HL-60 (cell line): Measurements from ENCODE around the gene PYGB.

Experiments used
- CTCF ChIP-seq: IDR thresholded peaks from one replicate; pipeline ENCODE4 v1.5.1; 2011; ENCODE audit warnings: low read length, control low read depth, inconsistent platforms; ENCODE audit not compliant: insufficient read depth
- POLR2AphosphoS5 ChIP-seq: IDR thresholded peaks from 2 replicates; pipeline ENCODE4 v1.6.1; 2012; ENCODE audit warnings: low read depth
- REST ChIP-seq: IDR thresholded peaks from 2 replicates; pipeline ENCODE4 v1.6.1; 2012; ENCODE audit warnings: low read depth; ENCODE audit not compliant: insufficient replicate concordance

- no peak for TF ChIP-seq REST
- TF ChIP-seq CTCF = no peak
- TF ChIP-seq POLR2AphosphoS5 = no peak
Measured at GRCh38 chr20:25340380-25340779, 92.5 kb downstream of the PYGB start.
